Activated CD8-positive, alpha-beta T cell treated with anti-CD3 and anti-CD28 coated beads for 36 hours (primary cell): ENCODE measurements around the gene ULK3. TPM values are rescaled to one million over a fixed set of nuclear protein-coding genes. Genes with fewer than 3 reads are reported as not detected.

ENCODE experiments used
- ATAC-seq: fragments of 200-7000 bp; cut with Tn5 transposase; one replicate; pipeline ENCODE4 v1.10.0; 2021; ENCODE audit warnings: mild to moderate bottlenecking, moderate library complexity
- CTCF ChIA-PET: fragments of 350-600 bp; sonication (Branson Sonifier 250); formaldehyde crosslinking; loops from one replicate; lab custom pipeline; 2021; ENCODE audit warnings: antibody characterized with exemption; lab: Charles Lee
- POLR2A ChIA-PET: fragments of 350-600 bp; sonication (Branson Sonifier 250); formaldehyde crosslinking; loops from one replicate; lab custom pipeline; 2021; ENCODE audit warnings: antibody characterized with exemption; lab: Charles Lee
- DNase-seq: peaks from one replicate; pipeline ENCODE4 v3.0.0-alpha.2; 2020
- H3K27ac Mint-ChIP-seq: one replicate; pipeline ENCODE4 v1.8.0; 2021; ENCODE audit warnings: mild to moderate bottlenecking, mixed read lengths
- H3K27me3 Mint-ChIP-seq: one replicate; pipeline ENCODE4 v1.8.0; 2021; ENCODE audit warnings: mixed read lengths
- H3K36me3 Mint-ChIP-seq: one replicate; pipeline ENCODE4 v1.8.0; 2021; ENCODE audit warnings: low read depth, mixed read lengths
- H3K4me1 Mint-ChIP-seq: one replicate; pipeline ENCODE4 v1.8.0; 2021; ENCODE audit warnings: low read depth, mixed read lengths
- H3K4me3 Mint-ChIP-seq: one replicate; pipeline ENCODE4 v1.8.0; 2021; ENCODE audit warnings: mild to moderate bottlenecking, moderate library complexity, mixed read lengths
- H3K9me3 Mint-ChIP-seq: one replicate; pipeline ENCODE4 v1.8.0; 2021; ENCODE audit warnings: mixed read lengths
- CTCF ChIP-seq: fragments of 200-600 bp; IDR thresholded peaks from one replicate; pipeline ENCODE4 v1.8.0; 2022; ENCODE audit warnings: antibody characterized with exemption, mild to moderate bottlenecking
- intact Hi-C: fragments of 100-400 bp; cut with micrococcal nuclease; formaldehyde crosslinking; loops from one replicate; pipeline ENCODE4 v1.10.0; 2022
- total RNA-seq, 2 experiments: library from RNA; stranded (reverse); gene quantifications; one replicate each; pipeline ENCODE4 v1.2.3, GENCODE V29; 2021

The ULK3 gene
- total RNA-seq, 2 experiments from 2014 or later: 45.9 to 49.3 TPM

GRCh38 chr15:74809242-74809641 is 33.7 kb downstream of the ULK3 start:
- ChIA-PET POLR2A (interaction anchor here (0.9 to 2.8 kb wide), 5 partner anchors 9 to 38 kb away, joined by 3 to 11 read pairs (median 6); no protein-coding TSS in a partner anchor), CTCF (interaction anchor here (2.8 to 8.1 kb wide), 2 partner anchors 10 to 38 kb away, joined by 11 to 83 read pairs; no protein-coding TSS in a partner anchor)
- no peak for TF ChIP-seq CTCF
- H3K27ac Mint-ChIP-seq: no peak overlapping the region
- no peak for DNase-seq
- intact Hi-C loops: no loop called here
- no peaks in the 10 kb centered on the region for H3K9me3 Mint-ChIP-seq
- H3K4me3 Mint-ChIP-seq: no peak overlapping the region
- H3K36me3 Mint-ChIP-seq: peaks cover 6% of the 10 kb centered on the region
- H3K4me1 Mint-ChIP-seq: peaks cover 17% of the 10 kb centered on the region
- ATAC-seq: no peak
- H3K27me3 Mint-ChIP-seq: no peaks in the 10 kb centered on the region

GRCh38 chr15:74808840-74809229 is 34.1 kb downstream of the ULK3 start:
- Mint-ChIP-seq H3K4me3 (no peak overlapping the region), H3K36me3 (peaks cover 10% of the 10 kb centered on the region), H3K27me3 (no peaks in the 10 kb centered on the region), H3K9me3 (no peaks in the 10 kb centered on the region), H3K27ac (no peak overlapping the region), H3K4me1 (peaks cover 17% of the 10 kb centered on the region)
- DNase-seq (no peak), ATAC-seq (no peak)
- CTCF ChIA-PET: interaction anchor here (0.7 to 8.1 kb wide), 3 partner anchors 9 to 839 kb away, joined by 3 to 83 read pairs (median 11); no protein-coding TSS in a partner anchor
- no peak for TF ChIP-seq CTCF
- POLR2A ChIA-PET: interaction anchor here (0.9 to 2.8 kb wide), 5 partner anchors 9 to 93 kb away, joined by 4 to 11 read pairs (median 6); no protein-coding TSS in a partner anchor
- intact Hi-C loops: no loop called here

- DNase-seq: no peak
- no peak for ATAC-seq
- H3K4me1 Mint-ChIP-seq: peaks cover 17% of the 10 kb centered on the region
- POLR2A ChIA-PET: interaction anchor here (0.6 to 2.7 kb wide), 11 partner anchors 9 to 432 kb away, joined by 3 to 11 read pairs (median 4); no protein-coding TSS in a partner anchor
- no peak overlapping the region for H3K4me3 Mint-ChIP-seq
- peaks cover 11% of the 10 kb centered on the region for H3K36me3 Mint-ChIP-seq
- CTCF ChIA-PET: interaction anchor here (0.7 to 8.1 kb wide), 5 partner anchors 9 to 838 kb away, joined by 3 to 83 read pairs (median 7); no protein-coding TSS in a partner anchor
- no peak overlapping the region for H3K27ac Mint-ChIP-seq
- H3K9me3 Mint-ChIP-seq: no peaks in the 10 kb centered on the region
- intact Hi-C loops: no loop called here
- H3K27me3 Mint-ChIP-seq: no peaks in the 10 kb centered on the region
- no peak for TF ChIP-seq CTCF
These were observed 34.7 kb downstream of the ULK3 start for GRCh38 chr15:74808078-74808839.

GRCh38 chr15:74807282-74807681 is 35.7 kb downstream of the ULK3 start:
- no peak for DNase-seq
- TF ChIP-seq CTCF: no peak
- Mint-ChIP-seq H3K4me1 (peaks cover 17% of the 10 kb centered on the region), H3K27ac (no peak overlapping the region), H3K27me3 (no peaks in the 10 kb centered on the region), H3K36me3 (peaks cover 17% of the 10 kb centered on the region), H3K4me3 (no peak overlapping the region), H3K9me3 (no peaks in the 10 kb centered on the region)
- ChIA-PET POLR2A (interaction anchor here (0.6 to 2.7 kb wide), 7 partner anchors 11 to 431 kb away, joined by 3 to 11 read pairs (median 4); no protein-coding TSS in a partner anchor), CTCF (interaction anchor here (0.9 to 8.1 kb wide), 3 partner anchors 26 to 94 kb away, joined by 3 to 83 read pairs (median 7); no protein-coding TSS in a partner anchor)
- intact Hi-C loops: no loop called here
- no peak for ATAC-seq
